Prostate gland (tissue), 2 donors: ENCODE results near the gene RIPPLY3.

Source experiments
- POLR2A ChIP-seq: fragments of 450-650 bp; IDR thresholded peaks from one replicate; pipeline ENCODE4 v1.6.1; 2016; ENCODE audit warnings: antibody characterized with exemption, mild to moderate bottlenecking
- POLR2AphosphoS5 ChIP-seq: sonication (generic); formaldehyde crosslinking; IDR thresholded peaks from one replicate; pipeline ENCODE4 v1.6.1; 2017; ENCODE audit warnings: antibody characterized with exemption
- TF ChIP-seq, protein P1 (sequence below), 4 experiments: fragments of 200-600 bp in 2 of 4; fragments of 450-650 bp in 2 of 4; sonication (generic) in 2 of 4; IDR thresholded peaks; 1 replicate in 3 of 4; 2 replicates in 1 of 4; pipeline ENCODE4 v1.5.1; 2016 to 2019; ENCODE audit warnings: antibody characterized with exemption in 4 of 4, mild to moderate bottlenecking in 2 of 4, moderate library complexity in 2 of 4

DNA sequence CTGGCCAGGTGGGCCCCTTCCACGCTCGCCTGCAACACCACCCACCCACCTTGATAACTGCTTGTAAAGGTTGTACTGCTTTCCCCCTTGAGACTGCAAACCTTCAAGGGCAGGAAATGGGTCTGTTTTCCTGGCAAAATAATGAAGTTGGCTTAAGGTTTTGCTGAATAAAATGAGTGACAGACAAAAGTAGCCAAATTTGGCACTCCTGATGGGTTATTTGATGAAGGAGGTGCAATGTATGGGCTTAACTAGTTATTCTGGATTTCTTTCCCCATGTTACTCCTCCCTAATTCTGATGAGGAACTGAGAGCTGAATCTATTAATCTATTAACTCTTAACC, 25.5 kb upstream of the RIPPLY3 start:
- TF ChIP-seq, protein P1, sequence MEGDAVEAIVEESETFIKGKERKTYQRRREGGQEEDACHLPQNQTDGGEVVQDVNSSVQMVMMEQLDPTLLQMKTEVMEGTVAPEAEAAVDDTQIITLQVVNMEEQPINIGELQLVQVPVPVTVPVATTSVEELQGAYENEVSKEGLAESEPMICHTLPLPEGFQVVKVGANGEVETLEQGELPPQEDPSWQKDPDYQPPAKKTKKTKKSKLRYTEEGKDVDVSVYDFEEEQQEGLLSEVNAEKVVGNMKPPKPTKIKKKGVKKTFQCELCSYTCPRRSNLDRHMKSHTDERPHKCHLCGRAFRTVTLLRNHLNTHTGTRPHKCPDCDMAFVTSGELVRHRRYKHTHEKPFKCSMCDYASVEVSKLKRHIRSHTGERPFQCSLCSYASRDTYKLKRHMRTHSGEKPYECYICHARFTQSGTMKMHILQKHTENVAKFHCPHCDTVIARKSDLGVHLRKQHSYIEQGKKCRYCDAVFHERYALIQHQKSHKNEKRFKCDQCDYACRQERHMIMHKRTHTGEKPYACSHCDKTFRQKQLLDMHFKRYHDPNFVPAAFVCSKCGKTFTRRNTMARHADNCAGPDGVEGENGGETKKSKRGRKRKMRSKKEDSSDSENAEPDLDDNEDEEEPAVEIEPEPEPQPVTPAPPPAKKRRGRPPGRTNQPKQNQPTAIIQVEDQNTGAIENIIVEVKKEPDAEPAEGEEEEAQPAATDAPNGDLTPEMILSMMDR (IDR thresholded peaks at IDR 0.05) = no peak
- no peak for TF ChIP-seq POLR2A
- no peak for TF ChIP-seq POLR2AphosphoS5
